SIG-M5 treated with dmso at 0.1 percent for 504 hours (cell line): ENCODE measurements around the gene ATP6V1F.

ENCODE experiments used
- DNase-seq: peaks from one replicate; lab custom pipeline; 2025; ENCODE audit not compliant: unreplicated experiment; lab: John Stamatoyannopoulos, UW

Gene ATP6V1F

DNA sequence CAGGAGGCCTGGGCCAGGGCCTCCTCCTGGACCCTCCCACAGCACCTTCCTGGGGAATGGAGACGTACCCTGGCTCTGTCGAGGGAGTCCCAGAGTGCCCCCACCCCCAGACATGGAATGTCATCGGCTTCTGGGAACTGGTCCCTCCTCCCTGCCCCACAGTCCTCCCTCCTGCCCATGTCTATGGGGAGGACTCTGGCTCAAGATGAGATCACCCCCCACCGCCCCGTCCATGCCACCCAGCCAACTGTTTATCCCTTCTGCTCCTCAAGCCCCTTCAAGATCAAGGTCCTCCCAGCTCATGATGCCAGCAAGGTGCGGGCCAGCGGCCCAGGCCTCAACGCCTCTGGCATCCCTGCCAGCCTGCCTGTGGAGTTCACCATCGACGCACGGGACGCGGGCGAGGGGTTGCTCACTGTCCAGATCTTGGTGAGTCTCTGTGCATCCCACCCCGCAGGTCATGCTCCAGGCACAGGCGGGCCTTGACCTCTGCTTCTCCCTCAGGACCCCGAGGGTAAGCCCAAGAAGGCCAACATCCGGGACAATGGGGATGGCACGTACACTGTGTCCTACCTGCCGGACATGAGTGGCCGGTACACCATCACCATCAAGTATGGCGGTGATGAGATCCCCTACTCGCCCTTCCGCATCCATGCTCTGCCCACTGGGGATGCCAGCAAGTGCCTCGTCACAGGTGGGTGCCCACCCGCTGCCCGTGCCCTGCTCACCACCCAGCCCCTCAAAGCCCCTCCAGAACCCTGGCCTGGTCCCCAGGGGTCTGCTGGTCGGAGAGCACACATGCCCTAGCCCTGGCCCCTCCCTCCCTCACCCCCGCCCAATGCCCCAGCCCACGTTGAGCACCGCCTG, 14.1 kb upstream of the ATP6V1F start:
- no peak for DNase-seq

GRCh38 chr7:128849156-128849515, 13.5 kb upstream of the ATP6V1F start:
- no peak for DNase-seq

- DNase-seq, result no peak
Measured at GRCh38 chr7:128849804-128850490, 12.7 kb upstream of the ATP6V1F start.

GRCh38 chr7:128852537-128853254, 10.0 kb upstream of the ATP6V1F start:
- no peak for DNase-seq

DNA sequence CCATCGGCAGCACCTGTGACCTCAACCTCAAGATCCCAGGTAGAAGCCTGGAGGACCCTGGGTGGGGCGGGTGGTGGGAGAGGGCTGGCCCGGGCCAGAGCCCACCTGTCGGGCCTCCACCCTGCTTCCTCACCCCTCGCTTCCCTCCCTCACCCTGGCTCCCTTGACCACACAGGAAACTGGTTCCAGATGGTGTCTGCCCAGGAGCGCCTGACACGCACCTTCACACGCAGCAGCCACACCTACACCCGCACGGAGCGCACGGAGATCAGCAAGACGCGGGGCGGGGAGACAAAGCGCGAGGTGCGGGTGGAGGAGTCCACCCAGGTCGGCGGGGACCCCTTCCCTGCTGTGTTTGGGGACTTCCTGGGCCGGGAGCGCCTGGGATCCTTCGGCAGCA, 8.9 kb upstream of the ATP6V1F start:
- no peak for DNase-seq

DNA sequence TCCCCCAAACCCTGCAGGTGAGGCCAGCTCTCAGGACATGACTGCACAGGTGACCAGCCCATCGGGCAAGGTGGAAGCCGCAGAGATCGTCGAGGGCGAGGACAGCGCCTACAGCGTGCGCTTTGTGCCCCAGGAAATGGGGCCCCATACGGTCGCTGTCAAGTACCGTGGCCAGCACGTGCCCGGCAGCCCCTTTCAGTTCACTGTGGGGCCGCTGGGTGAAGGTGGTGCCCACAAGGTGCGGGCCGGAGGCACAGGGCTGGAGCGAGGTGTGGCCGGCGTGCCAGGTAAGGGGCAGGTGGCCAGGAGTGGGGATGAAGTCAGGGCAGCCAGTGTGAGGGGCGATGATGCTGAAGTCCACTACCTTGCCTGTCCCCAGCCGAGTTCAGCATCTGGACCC, 8.3 kb upstream of the ATP6V1F start:
- no peak for DNase-seq

DNA sequence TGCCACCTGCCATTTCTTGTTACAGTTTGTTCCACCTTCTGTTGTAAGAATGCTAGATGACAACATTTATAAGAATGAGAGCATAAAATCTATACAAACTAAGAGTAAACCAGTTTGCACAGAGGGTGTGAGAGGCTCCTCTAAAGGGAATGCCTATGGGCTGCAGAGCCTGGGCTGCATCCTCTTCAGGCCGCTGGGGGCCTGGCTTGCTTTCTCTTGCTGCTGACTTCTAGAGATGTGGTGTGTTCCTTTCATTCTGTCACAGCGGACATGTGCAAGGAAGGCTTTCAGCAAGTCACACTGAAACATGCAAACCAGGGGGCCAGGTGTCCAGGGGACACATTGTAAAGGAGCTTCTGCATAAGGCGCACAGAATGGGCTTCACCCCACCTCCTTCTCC, 7.1 kb upstream of the ATP6V1F start:
- no peak for DNase-seq

DNA sequence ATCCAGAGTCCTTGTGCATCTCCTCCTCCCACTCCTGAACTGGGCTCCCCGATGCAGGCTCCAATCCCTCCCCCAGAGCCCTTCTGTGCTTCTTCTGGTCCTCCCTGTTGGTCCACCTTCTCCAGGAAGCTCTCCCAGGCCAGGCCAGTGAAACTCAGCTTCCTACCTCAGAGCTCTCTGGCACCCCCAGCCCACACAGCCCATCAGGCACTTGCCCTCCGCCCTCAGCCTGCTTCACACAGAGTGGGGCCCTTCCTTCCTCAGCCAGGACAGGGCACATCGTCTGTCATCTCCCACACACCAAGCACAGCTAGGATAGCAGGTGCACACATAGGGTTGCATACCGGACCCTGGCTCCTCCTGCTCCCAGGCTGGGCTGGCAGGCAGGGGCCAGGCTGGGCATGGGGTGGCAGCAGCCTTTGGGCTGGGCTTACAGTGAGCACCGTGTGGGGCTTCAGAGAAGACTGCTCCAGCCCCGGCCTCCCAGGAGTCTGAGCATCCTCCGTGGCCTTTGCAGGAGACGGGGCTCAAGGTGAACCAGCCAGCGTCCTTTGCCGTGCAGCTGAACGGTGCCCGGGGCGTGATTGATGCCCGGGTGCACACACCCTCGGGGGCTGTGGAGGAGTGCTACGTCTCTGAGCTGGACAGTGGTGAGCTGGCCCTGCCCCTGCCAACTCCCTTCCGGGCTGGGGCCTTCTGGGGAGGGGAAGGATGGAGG, 6.5 kb upstream of the ATP6V1F start:
- no peak for DNase-seq

DNA sequence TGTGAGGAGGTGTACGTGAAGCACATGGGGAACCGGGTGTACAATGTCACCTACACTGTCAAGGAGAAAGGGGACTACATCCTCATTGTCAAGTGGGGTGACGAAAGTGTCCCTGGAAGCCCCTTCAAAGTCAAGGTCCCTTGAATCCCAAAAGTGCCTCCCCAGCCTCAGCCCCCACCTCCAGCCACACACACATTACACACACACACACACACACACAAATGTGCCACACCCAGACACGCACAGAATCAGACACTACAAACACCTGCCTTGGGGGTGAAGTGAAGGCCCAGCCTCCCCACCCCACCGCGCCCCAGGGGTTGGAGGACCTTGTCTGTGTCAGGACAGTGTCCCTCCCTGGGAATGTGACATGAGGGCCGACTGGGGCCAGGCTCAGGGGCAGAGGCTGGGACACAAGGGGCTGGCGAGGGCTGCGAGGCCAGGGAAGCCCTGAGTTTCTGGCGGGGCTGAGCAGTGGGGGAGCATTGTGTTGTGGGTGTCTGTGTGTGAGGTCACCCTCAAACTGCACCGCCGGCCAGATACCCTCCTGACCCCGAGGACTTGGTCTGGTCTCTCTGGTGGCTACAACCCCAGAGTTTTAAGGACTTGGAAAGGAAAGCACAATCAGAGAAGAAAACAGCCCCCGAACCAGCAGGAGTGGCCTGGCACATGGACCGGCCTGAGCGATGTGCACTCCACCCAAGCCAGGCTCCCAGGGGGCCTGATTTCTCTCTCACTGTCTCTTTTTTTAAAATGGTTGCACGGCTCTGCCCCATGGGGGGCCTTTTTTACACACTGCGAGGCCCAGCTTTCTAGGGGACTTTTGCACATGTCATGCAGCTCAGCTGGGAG, 4.0 kb upstream of the ATP6V1F start:
- DNase-seq, result no peak

DNA sequence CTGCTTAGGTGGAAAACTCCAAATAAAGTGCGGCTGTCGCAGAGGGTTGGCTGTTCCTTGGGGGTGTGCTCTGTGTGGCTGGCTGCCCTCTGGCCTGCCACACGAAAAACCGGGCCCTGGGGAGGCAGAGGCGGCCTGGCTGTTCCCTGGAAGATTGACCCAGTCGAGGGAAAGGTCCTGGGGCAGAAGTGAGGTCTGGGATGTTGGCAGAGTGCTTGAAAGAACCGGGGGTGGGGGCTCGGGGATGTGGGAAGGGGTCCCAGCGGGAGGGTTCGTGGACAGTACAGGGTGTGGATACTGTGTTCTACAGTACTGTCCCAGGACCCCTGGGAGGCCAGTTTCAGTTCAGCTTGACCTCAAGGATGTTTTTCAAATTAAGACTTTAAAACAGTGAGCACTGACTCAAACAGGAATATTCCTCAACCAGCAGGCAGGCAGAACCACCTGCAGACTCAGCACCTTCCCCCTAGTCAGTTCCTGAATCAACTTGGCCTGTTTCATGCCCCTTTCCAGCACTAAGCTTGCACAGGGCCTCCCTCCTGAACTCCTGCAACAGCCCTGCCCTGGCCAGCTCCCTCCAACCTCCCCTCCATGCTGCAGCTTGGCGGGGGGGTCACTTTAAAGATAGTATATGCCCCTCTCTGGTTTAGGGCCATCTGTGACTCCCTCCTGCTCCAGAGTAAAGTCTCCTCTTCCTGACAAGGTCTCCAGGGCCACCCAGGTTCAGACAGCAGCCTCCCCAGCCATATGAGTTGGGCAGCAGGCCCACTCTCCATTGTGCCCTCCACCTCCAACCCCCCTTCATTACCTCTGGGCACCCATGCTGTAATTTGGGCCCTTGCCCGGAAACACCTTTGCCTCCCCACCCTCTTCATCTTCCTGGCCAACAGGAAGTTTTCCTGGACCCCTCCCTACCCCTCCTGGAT, 3.2 kb upstream of the ATP6V1F start:
- DNase-seq, result no peak

DNA sequence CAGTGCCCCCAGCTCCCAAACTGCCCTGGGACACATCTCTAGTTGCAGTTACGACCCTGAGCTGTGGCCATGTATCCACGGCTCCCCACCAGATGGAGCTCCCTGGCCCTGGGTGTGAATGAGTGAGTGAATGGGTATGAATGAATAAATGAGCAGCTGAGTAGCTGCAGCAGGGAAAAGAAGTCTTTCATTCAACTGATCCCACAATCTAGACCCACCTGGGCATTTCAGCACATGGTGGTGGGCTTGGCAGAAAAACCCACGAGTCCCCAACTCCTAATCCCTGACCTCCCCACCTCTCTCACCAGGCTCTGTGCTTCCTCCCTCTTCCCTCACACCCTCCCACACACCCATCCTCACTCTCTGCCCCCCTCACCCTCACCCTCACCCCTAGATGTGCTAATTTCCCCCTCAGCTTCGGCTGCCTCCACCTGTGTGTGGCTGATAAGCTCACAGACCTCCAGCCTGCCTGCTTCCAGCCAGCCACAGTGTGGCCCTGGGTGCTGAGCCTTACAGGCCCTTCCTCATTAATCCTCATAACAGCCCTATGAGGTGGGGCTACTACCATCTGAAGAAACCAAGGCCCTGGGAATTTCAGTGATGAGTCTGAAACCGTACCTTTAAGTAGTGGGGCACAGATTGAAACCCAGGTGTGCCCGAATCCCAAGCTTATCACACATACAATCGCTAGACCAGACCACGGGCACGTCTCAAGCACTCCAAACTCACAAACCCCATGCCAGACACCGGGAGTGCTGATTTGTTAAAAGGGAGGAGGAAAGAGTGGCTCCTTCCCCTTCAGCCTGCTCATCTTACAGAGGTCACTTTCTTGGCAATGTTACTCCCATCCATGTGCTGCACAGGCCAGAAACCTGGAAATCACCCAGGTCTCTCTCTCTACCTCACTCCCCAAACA, 2.2 kb upstream of the ATP6V1F start:
- no peak for DNase-seq

GRCh38 chr7:128861957-128862570, 592 bp upstream of the ATP6V1F start:
- DNase-seq, result no peak

- peak; percentile 67 for DNase-seq
Measured at GRCh38 chr7:128863433-128863989, 855 bp downstream of the ATP6V1F start.

DNA sequence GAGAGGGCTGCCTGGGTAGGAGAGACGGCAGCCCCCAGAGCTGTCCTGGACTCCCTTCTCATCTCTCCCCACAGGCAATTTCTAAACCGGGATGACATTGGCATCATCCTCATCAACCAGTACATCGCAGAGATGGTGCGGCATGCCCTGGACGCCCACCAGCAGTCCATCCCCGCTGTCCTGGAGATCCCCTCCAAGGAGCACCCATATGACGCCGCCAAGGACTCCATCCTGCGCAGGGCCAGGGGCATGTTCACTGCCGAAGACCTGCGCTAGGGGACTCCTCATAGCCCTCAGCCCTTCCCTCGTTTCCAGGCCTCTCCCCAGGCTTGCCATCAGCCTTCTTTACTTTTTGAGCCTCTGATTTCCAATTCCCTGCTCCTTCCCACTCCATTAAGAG, 2.6 kb downstream of the ATP6V1F start:
- DNase-seq, result no peak

DNA sequence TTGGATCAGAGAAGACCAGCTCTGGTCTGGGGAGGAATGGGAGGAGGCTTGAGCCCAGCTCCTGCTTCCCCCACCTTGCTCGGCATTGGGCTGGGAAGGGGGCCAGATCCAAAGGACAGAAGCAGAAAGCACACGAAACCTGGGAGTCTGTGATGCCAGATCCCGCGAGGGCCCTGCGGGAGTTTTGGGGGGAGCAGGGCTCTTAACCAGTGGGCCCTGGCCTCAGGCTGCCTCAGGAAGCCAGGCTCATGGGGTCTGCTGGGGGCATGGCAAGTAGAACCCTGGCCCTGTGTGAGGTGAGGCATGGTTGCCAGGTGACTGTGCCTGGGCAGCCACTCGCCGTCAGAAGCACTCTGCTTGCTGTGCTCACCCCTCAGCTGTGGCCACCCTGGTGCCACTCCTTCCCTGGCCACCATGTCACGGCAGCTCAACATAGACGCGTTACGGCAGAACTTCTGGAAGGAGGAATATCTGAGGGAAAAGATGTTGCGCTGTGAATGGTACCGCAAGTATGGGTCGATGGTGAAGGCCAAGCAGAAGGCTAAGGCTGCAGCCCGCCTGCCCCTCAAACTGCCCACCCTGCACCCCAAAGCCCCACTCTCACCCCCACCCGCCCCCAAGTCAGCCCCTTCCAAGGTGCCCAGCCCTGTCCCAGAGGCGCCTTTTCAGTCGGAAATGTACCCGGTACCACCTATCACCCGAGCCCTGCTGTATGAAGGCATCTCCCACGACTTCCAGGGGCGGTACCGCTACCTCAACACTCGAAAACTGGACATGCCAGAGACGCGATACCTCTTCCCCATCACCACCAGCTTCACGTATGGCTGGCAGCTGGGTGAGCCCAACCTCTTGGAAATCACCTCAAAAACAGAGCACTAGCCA, 3.6 kb downstream of the ATP6V1F start:
- no peak for DNase-seq

DNA sequence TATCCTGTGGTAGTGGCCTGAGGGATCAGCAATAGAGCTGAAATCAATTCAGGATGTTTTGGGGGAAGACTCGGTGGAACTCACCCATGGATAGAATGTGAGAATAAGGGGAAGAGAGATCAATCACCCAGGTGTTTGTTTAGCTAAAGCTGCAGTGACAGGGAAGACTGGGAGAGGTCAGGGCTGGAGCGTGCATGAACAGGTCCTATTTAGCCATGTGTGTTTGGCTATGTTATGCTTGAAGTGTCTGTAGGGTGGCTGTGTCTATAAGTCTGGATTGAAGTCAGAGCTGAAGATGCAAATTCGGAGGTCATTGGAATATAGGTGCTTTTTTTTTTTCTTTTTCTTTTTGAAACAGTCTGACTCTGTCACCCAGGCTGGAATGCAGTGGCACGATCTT, 4.6 kb downstream of the ATP6V1F start:
- no peak for DNase-seq
